Prostate gland (tissue), 2 donors: ENCODE results near the gene TROAP. TPM values are rescaled to one million over a fixed set of nuclear protein-coding genes. Genes with fewer than 3 reads are reported as not detected.
A peak's percentile ranks its signal among the peaks of the same experiment; 100 is the strongest.

Experiments
- DNase-seq: peaks from one replicate; pipeline ENCODE4 v3.0.0-alpha.2; 2019; ENCODE audit warnings: low spot score
- H3K27ac ChIP-seq, 2 donors: fragments of 200-600 bp; sonication (generic); 2 replicates each; pipeline ENCODE4 v1.5.1; 2017 to 2019
- H3K27me3 ChIP-seq: fragments of 200-600 bp; sonication (generic); replicated peaks from 2 replicates; pipeline ENCODE4 v1.5.1; 2019; ENCODE audit not compliant: insufficient read depth
- H3K36me3 ChIP-seq, 2 donors: fragments of 200-600 bp; sonication (generic); 1 replicate in 1 of 2; 2 replicates in 1 of 2; pipeline versions ENCODE4 v1.5.1 to v1.8.1; 2017 to 2019
- H3K4me1 ChIP-seq: fragments of 200-600 bp; sonication (generic); replicated peaks from 2 replicates; pipeline ENCODE4 v1.5.1; 2019
- H3K4me3 ChIP-seq, 2 donors: fragments of 200-600 bp; sonication (generic); 2 replicates each; pipeline ENCODE4 v1.5.1; 2017 to 2019
- H3K9me3 ChIP-seq: fragments of 200-600 bp; sonication (generic); 2 replicates; pipeline ENCODE4 v1.5.1; 2017
- POLR2A ChIP-seq: fragments of 450-650 bp; IDR thresholded peaks from one replicate; pipeline ENCODE4 v1.6.1; 2016; ENCODE audit warnings: antibody characterized with exemption, mild to moderate bottlenecking
- POLR2AphosphoS5 ChIP-seq: sonication (generic); formaldehyde crosslinking; IDR thresholded peaks from one replicate; pipeline ENCODE4 v1.6.1; 2017; ENCODE audit warnings: antibody characterized with exemption
- WGBS: methylation state at CpG from one replicate; pipeline ENCODE4 v1.1.5; 2018; 5-methylcytosine and 5-hydroxymethylcytosine counted together
- intact Hi-C: fragments of 100-400 bp; cut with DNase I; formaldehyde crosslinking; loops from one replicate; pipeline ENCODE4 v1.14.2; 2022
- total RNA-seq, 2 donors: library from RNA; depleted of rRNA; stranded (reverse); fragments of >200 nt; gene quantifications; one replicate each; pipeline ENCODE4 v1.1.0, GENCODE V29; 2016
- TF ChIP-seq, protein P1 (sequence below), 4 experiments: fragments of 200-600 bp in 2 of 4; fragments of 450-650 bp in 2 of 4; sonication (generic) in 2 of 4; IDR thresholded peaks; 1 replicate in 3 of 4; 2 replicates in 1 of 4; pipeline ENCODE4 v1.5.1; 2016 to 2019; ENCODE audit warnings: antibody characterized with exemption in 4 of 4, mild to moderate bottlenecking in 2 of 4, moderate library complexity in 2 of 4

Gene TROAP
- total RNA-seq, 2 donors from 2014 or later: 0.46 to 5.2 TPM

DNA sequence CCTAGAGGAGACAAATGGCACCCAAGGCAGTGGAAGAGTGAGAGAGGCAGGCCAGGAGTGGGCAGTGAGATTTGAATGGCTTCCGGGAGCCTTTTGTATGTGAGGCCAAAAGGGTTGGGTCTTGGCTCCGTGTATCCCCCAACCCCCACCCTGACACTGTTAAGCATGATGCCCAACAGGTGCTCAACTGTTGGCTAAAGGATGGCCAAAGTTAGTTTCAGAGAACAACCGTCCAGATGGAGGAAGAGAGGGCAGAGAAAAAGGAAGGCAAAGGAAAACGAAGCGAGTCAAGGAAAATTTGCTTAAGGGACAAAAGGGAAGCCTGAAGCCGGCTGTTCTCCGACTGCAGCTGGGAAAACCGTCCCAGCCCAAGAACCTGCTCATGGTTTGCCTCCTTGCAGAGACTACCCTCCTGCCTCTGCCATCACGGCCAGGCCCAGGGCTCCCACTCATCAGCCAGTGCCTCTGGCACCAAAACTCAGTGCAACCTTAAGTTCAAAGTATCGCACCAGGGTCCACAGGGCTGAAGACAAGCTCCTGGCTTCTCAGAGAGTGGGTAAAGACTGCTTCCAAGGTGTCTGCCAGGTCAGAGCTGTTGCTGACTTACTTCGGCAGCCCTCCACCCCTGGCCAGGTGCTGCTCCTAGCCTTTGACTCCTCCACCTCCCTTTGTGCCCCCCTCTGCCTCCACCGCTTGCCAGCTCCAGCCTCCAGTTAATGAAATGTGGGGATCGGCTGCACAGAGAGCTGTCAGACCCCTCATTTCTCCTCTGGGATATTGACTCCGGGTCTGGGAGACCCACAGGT lies 18.1 kb downstream of the TROAP start:
- Histone ChIP-seq H3K36me3 (no peaks in the 10 kb centered on the region), H3K27me3 (peaks cover 14% of the 10 kb centered on the region), H3K4me1 (peaks cover 17% of the 10 kb centered on the region), H3K27ac (no peak overlapping the region), H3K4me3 (no peak overlapping the region), H3K9me3 (no peaks in the 10 kb centered on the region)
- DNase-seq: no peak
- WGBS: 68% methylated on average over 14 of the region's 14 CpGs
- TF ChIP-seq, protein P1, sequence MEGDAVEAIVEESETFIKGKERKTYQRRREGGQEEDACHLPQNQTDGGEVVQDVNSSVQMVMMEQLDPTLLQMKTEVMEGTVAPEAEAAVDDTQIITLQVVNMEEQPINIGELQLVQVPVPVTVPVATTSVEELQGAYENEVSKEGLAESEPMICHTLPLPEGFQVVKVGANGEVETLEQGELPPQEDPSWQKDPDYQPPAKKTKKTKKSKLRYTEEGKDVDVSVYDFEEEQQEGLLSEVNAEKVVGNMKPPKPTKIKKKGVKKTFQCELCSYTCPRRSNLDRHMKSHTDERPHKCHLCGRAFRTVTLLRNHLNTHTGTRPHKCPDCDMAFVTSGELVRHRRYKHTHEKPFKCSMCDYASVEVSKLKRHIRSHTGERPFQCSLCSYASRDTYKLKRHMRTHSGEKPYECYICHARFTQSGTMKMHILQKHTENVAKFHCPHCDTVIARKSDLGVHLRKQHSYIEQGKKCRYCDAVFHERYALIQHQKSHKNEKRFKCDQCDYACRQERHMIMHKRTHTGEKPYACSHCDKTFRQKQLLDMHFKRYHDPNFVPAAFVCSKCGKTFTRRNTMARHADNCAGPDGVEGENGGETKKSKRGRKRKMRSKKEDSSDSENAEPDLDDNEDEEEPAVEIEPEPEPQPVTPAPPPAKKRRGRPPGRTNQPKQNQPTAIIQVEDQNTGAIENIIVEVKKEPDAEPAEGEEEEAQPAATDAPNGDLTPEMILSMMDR (IDR thresholded peaks at IDR 0.05): no peak
- no peak for TF ChIP-seq POLR2AphosphoS5
- TF ChIP-seq POLR2A: no peak
- intact Hi-C loops: no loop called here

DNA sequence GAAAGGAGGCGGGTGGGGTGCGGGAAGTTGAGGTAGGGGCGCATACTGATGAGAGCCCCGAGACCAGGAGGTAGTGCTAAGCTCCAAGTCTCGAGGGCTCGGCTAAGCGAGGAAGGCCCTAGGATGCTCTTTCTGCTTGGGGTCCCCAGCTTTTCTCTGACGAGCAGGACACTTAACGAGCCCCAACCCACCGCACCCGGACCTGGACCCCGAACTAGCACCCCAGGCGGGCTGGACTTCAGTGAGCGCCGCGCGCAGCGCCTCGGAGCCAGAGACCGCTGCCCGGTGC lies 18.7 kb downstream of the TROAP start:
- intact Hi-C loops: no loop called here
- TF ChIP-seq POLR2AphosphoS5: no peak
- TF ChIP-seq, protein P1 (IDR thresholded peaks at IDR 0.05): no peak
- TF ChIP-seq POLR2A: no peak
- Histone ChIP-seq H3K4me3 (peak overlapping the region in 1 of 2 donors; percentile 7), H3K27ac (no peak overlapping the region), H3K4me1 (peaks cover 23% of the 10 kb centered on the region), H3K27me3 (peaks cover 11% of the 10 kb centered on the region), H3K9me3 (no peaks in the 10 kb centered on the region), H3K36me3 (no peaks in the 10 kb centered on the region)
- WGBS: 49% methylated on average over 21 of the region's 21 CpGs
- DNase-seq: no peak

DNA sequence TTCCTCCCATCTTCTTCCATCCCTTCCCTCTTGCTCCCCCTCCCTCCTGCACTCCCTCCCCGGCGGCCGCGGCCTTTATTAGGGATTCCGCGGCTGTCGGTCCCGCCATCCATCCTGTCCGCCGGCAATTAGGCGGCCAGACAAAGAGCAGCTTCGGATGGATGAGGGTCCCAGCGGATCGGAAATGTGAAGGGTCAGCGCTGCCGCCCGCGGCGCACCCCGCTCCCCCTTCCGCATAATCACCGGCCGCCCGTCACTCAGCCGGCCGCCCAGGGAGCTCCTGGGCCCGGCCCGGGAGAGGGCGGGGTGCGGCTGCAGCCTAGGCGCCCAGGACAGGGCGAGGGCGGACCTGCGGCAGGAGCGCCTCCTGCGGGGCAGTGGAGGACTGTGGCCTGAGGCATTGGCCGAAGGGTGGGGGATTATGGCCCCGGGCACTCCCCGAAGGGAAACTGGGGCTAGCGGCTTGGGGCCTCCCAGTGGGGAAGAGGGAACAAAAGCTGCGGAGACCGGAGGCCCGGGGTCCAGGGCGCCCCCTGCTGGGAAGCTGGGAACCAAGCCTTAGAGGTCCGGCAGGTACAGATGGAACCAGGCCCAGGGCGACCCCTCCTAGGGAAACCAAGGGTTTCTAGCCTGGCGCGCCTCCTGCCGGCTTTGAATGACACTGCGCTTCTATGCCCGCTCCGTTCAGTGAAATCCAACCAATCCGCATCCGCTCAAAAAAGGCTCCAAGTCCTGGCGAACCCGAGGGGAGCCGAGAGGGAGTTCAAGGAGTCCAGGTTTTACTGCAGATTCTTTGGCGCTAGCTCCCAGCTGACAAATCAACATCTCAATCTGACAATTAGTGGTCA lies 19.2 kb downstream of the TROAP start:
- Histone ChIP-seq H3K9me3 (no peaks in the 10 kb centered on the region), H3K27me3 (peaks cover 11% of the 10 kb centered on the region), H3K36me3 (no peaks in the 10 kb centered on the region), H3K4me3 (peak overlapping the region; percentile 4 to 7), H3K27ac (no peak overlapping the region), H3K4me1 (peaks cover 28% of the 10 kb centered on the region)
- peak; percentile 48 for DNase-seq
- intact Hi-C loops: no loop called here
- WGBS: 2% methylated on average over 49 of the region's 58 CpGs
- TF ChIP-seq, protein P1 (IDR thresholded peaks at IDR 0.05): peak; percentile 52 to 73 (median 61)
- TF ChIP-seq POLR2AphosphoS5: peak; percentile 14
- TF ChIP-seq POLR2A: no peak

DNA sequence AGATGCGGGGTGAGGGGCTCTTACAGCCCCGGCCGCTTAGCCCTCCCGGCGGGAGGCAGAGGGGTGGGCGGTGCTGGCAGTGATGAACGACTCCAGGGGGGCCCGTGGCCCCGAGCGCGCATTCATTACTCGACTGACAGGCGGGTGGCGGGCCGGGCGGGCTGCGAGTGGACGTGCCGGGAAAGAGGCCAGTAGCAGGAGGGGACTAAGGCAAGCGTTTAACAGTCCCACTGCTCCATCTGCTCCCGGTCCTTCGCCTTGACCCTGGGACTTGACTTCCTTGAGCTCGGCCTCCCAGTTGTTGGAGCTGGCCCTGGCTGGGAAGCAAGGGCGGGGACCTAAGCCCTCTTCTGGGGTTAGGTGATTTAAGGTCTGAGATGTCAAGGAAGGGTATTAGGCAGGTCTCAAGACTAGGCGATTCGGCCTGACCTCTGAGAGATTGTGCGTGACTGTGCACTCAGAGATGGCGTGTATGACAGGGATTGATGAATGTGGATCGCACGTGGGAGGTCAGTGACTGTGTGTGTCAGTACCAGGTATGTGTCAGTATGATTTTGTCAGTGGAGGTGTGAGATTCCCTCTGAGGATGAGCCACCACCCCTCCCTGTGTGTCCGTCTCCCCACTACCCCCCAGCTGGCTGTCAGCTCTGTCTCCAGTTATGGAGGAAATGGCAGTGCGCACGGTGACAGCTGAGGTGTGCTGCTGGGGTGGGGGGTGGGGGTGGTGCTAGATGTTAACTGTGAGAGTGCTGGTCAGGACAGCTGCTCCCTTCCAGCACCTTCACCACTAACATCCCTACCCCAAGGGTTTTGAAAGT lies 20.1 kb downstream of the TROAP start:
- H3K27me3 ChIP-seq: peaks cover 11% of the 10 kb centered on the region
- peaks cover 29% of the 10 kb centered on the region for H3K4me1 ChIP-seq
- WGBS: 10% methylated on average over 20 of the region's 33 CpGs
- no peaks in the 10 kb centered on the region for H3K36me3 ChIP-seq
- no peaks in the 10 kb centered on the region for H3K9me3 ChIP-seq
- TF ChIP-seq POLR2AphosphoS5 (no peak), POLR2A (no peak)
- TF ChIP-seq, protein P1 (IDR thresholded peaks at IDR 0.05): no peak
- no peak overlapping the region for H3K27ac ChIP-seq
- intact Hi-C loops: no loop called here
- no peak for DNase-seq
- H3K4me3 ChIP-seq: no peak overlapping the region
